Activated CD4-positive, CD25-positive, alpha-beta regulatory T cell treated with anti-CD3 and anti-CD28 coated beads, Interleukin-2, amount 50 U/mL, for 16 hours (primary cell): ENCODE measurements around the gene LMNB1.
"Not testable (repeated sequence)": the region's sequence is repeated elsewhere in the genome, so short reads cannot be mapped to it uniquely, and the experiment has no call there.

ENCODE experiments used
- DNase-seq: peaks from one replicate; pipeline ENCODE4 v3.0.0-alpha.2; 2020; ENCODE audit warnings: low read depth, low spot score

LMNB1 gene

GRCh38 chr5:126776499-126777256 is at the start of gene LMNB1:
Gene LMNB1 (plus strand): TSS chr5:126777136. CDS start chr5:126777509, 373 bp downstream.
- peak; percentile 88 for DNase-seq

- no peak for DNase-seq
Measured at GRCh38 chr5:126732716-126733115, 44.2 kb upstream of the LMNB1 start.

DNA sequence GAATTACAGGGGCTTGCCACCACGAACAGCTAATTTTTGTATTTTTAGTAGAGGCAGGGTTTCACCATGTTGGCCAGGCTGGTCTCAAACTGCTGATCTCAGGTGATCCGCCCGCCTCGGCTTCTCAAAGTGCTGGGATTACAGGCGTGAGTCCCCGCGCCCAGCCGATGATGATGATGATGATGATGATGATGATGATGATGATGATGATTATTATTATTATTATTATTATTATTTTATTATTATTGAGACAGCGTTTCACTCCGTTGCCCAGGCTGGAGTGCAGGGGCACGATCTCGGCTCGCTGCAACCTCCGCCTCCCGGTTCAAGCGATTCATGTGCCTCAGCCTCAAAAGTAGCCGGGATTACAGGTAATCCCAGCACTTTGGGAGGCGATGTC is 42.4 kb upstream of the LMNB1 start:
- DNase-seq, result not testable (repeated sequence)

GRCh38 chr5:126736141-126736540 is 40.8 kb upstream of the LMNB1 start:
- DNase-seq, result no peak

GRCh38 chr5:126741361-126741760 is 35.6 kb upstream of the LMNB1 start:
- DNase-seq, result no peak

DNA sequence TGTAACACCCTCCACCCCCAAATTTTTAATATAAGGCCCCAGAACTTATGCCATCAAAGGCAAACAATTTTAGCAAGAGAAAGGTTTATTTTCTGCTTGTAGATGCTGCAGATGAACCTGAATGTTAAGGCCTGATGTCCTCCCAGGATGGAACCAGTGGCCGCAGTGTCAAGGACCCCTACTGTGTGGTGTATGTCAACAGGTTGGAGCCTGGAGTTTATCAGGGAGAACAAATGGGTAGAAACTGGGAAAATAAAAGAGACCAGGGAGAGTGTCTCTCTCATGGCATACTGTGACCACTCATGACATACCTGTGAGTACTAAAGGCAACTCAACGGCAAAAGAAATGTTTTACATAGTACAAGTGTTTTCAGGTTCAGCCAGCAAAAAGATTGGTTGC is 34.5 kb upstream of the LMNB1 start:
- DNase-seq, result no peak

- DNase-seq, result no peak
Measured at GRCh38 chr5:126744836-126745235, 32.1 kb upstream of the LMNB1 start.

GRCh38 chr5:126745259-126745992 is 31.5 kb upstream of the LMNB1 start:
- no peak for DNase-seq

- no peak for DNase-seq
Measured at GRCh38 chr5:126746290-126746689, 30.6 kb upstream of the LMNB1 start.

GRCh38 chr5:126752081-126752785 is 24.7 kb upstream of the LMNB1 start:
- no peak for DNase-seq

GRCh38 chr5:126753227-126753626 is 23.7 kb upstream of the LMNB1 start:
- no peak for DNase-seq

DNA sequence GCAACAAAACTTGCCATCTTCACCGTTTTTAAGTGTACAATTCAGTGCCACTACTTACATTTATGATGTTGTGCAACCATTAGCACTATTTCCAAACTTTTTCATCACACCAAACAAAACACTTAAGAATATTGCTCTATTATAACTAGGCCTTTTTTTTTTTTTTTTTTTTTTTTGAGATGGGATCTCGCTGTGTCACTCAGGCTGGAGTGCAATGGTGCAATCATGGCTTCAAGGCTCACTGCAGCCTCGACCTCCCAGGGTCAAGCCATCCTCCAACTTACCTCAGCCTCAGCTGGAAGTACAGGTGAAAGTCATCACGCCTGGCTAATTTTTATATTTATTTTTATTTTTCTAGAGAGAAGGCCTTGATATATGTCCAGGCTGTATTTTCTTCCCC is 22.3 kb upstream of the LMNB1 start:
- DNase-seq, result no peak

- no peak for DNase-seq
Measured at GRCh38 chr5:126755593-126755992, 21.3 kb upstream of the LMNB1 start.

GRCh38 chr5:126757713-126758357 is 19.1 kb upstream of the LMNB1 start:
- DNase-seq, result no peak

DNA sequence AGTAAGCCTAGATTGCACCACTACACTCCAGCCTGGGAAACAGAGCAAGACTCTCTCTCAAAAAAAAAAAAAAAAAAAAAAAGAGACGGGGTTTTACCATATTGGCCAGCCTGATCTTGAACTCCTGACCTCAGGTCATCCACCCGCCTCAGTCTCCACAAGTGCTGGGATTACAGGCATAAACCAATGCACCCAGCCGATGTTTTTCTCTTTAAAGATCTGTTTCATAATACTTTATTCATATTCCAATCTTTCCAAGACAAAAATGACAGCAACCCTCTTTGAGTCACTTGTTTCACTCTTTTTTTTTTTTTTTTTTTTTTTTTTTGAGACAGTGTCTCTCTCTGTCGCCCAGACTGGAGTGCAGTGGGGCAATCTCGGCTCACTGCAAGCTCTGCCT is 13.6 kb upstream of the LMNB1 start:
- DNase-seq, result no peak

DNA sequence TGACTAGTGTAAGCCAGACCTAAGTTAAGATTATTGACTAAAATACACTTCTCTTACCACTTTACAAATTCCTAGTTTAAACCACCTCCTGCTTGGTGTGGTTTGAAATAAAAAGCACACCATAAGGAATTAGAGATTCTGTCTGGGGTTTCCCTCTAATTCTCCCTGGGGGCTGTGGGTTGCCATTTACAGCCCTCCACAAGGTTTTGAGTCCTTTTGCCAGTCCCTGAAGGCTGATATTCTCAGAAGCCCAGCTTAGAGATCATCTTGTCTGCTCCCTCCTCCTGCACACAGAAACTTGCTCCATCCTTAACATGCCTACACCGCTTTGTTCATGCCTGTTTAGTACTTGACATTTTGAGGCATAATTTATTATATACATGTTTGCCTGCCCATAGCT is 7.2 kb upstream of the LMNB1 start:
- no peak for DNase-seq

- DNase-seq, result not testable (repeated sequence)
Measured at GRCh38 chr5:126773536-126773935, 3.4 kb upstream of the LMNB1 start.

DNA sequence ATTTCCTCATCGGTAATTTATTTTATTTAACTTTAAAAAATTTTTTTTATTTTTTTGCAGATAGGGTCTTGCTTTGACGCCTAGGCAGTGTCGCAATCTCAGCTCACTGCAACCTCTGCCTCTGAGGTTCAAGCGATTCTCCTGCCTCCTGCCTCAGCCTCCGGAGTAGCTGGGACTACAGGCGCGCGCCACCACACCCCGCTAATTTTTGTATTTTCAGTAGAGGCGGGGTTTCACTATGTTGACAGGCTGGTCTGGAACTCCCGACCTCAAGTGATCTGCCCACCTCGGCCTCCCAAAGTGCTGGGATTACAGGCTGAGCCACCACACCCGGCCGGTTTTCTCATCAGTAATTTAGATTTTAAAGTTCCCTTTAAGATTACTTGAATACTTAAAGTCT is 2.3 kb upstream of the LMNB1 start:
- DNase-seq, result not testable (repeated sequence)

- peak; percentile 13 for DNase-seq
Measured at GRCh38 chr5:126777257-126777974, 480 bp downstream of the LMNB1 start.

GRCh38 chr5:126777975-126778674 is 1.2 kb downstream of the LMNB1 start:
- peak; percentile 90 for DNase-seq
